Osteoblast (primary cell): ENCODE measurements around the gene UST. TPM values are rescaled to one million over a fixed set of nuclear protein-coding genes. Genes with fewer than 3 reads are reported as not detected.

Source experiments
- DNase-seq: peaks from one replicate; pipeline ENCODE4 v3.0.0; 2011; ENCODE audit warnings: low spot score, mixed read lengths; ENCODE audit not compliant: insufficient read length; ENCODE audit errors: missing footprints
- H2AFZ ChIP-seq: 2 replicates; pipeline ENCODE4 v1.6.0; 2011; ENCODE audit warnings: mild to moderate bottlenecking, low read length
- H3K27ac ChIP-seq: 2 replicates; pipeline ENCODE4 v1.5.1; 2011; ENCODE audit warnings: mild to moderate bottlenecking, low read depth, low read length, moderate library complexity
- H3K27me3 ChIP-seq: 2 replicates; pipeline ENCODE4 v1.6.0; 2012; ENCODE audit warnings: mild to moderate bottlenecking, control low read depth, inconsistent platforms, low read length, moderate library complexity; ENCODE audit not compliant: insufficient read depth
- H3K36me3 ChIP-seq: 2 replicates; pipeline ENCODE4 v1.5.1; 2011; ENCODE audit warnings: mild to moderate bottlenecking, low read length, control low read depth, moderate library complexity; ENCODE audit not compliant: insufficient read depth
- H3K4me1 ChIP-seq: 2 replicates; pipeline ENCODE4 v1.5.1; 2011; ENCODE audit warnings: mild to moderate bottlenecking, low read length, control low read depth, moderate library complexity; ENCODE audit not compliant: insufficient read depth
- H3K4me2 ChIP-seq: 2 replicates; pipeline ENCODE4 v1.6.0; 2011; ENCODE audit warnings: mild to moderate bottlenecking, low read length; ENCODE audit not compliant: insufficient read depth
- H3K4me3 ChIP-seq: fragments of 200-600 bp; sonication (generic); 3 replicates; pipeline ENCODE4 v1.5.1; 2012; ENCODE audit warnings: mild to moderate bottlenecking, low read length, inconsistent platforms; ENCODE audit not compliant: insufficient read depth
- H3K79me2 ChIP-seq: 2 replicates; pipeline ENCODE4 v1.6.0; 2012; ENCODE audit warnings: mild to moderate bottlenecking, low read length, control low read depth, inconsistent platforms; ENCODE audit not compliant: insufficient read depth
- H3K9me3 ChIP-seq: 2 replicates; pipeline ENCODE4 v1.5.1; 2011; ENCODE audit warnings: low read depth, low read length, control low read depth
- H4K20me1 ChIP-seq: 2 replicates; pipeline ENCODE4 v1.6.0; 2012; ENCODE audit warnings: mild to moderate bottlenecking, low read length, control low read depth; ENCODE audit not compliant: insufficient read depth
- CTCF ChIP-seq: IDR thresholded peaks from 2 replicates; pipeline ENCODE4 v1.5.1; 2011; ENCODE audit warnings: mild to moderate bottlenecking, low read depth, low read length, moderate library complexity; ENCODE audit errors: extremely low read depth
- total RNA-seq: library from RNA; depleted of rRNA; stranded (reverse); fragments of >200 nt; gene quantifications from 2 replicates; pipeline ENCODE4 v1.2.3, GENCODE V29; 2012

Gene UST
- total RNA-seq, 1 donor = 18.1 TPM

GRCh38 chr6:149071997-149072396 lies 325.2 kb downstream of the UST start:
- H3K4me3 ChIP-seq = no peak overlapping the region
- no peak for DNase-seq
- H3K27ac ChIP-seq = no peak overlapping the region
- H3K4me2 ChIP-seq = no peak overlapping the region
- peaks cover 11% of the 10 kb centered on the region for H3K4me1 ChIP-seq
- H3K27me3 ChIP-seq = no peaks in the 10 kb centered on the region
- no peaks in the 10 kb centered on the region for H3K36me3 ChIP-seq
- H2AFZ ChIP-seq = no peak overlapping the region
- no peak for TF ChIP-seq CTCF
- no peaks in the 10 kb centered on the region for H3K9me3 ChIP-seq
- no peaks in the 10 kb centered on the region for H3K79me2 ChIP-seq
- no peaks in the 10 kb centered on the region for H4K20me1 ChIP-seq

GRCh38 chr6:149074832-149075258 lies 328.0 kb downstream of the UST start:
- no peak for DNase-seq
- H3K4me3 ChIP-seq = no peak overlapping the region
- TF ChIP-seq CTCF = no peak

GRCh38 chr6:149075616-149076354 lies 329.0 kb downstream of the UST start:
- Histone ChIP-seq H3K79me2 (no peaks in the 10 kb centered on the region), H3K27ac (no peak overlapping the region), H2AFZ (no peak overlapping the region), H3K4me2 (no peak overlapping the region), H3K36me3 (no peaks in the 10 kb centered on the region), H3K27me3 (no peaks in the 10 kb centered on the region), H4K20me1 (no peaks in the 10 kb centered on the region), H3K4me3 (no peak overlapping the region), H3K4me1 (peaks cover 28% of the 10 kb centered on the region), H3K9me3 (no peaks in the 10 kb centered on the region)
- DNase-seq = peak; percentile 14
- no peak for TF ChIP-seq CTCF

More at GRCh38 chr6:149074832-149075258, 328.0 kb downstream of the UST start:
- Histone ChIP-seq H3K9me3 (no peaks in the 10 kb centered on the region), H3K36me3 (no peaks in the 10 kb centered on the region), H3K4me2 (no peak overlapping the region), H3K79me2 (no peaks in the 10 kb centered on the region), H2AFZ (no peak overlapping the region), H3K4me1 (peaks cover 19% of the 10 kb centered on the region), H3K27ac (no peak overlapping the region), H3K27me3 (no peaks in the 10 kb centered on the region), H4K20me1 (no peaks in the 10 kb centered on the region)

GRCh38 chr6:149076355-149076734 lies 329.5 kb downstream of the UST start:
- Histone ChIP-seq H3K9me3 (no peaks in the 10 kb centered on the region), H3K79me2 (no peaks in the 10 kb centered on the region), H2AFZ (no peak overlapping the region), H3K36me3 (no peaks in the 10 kb centered on the region), H3K27ac (no peak overlapping the region), H4K20me1 (no peaks in the 10 kb centered on the region), H3K4me1 (peaks cover 34% of the 10 kb centered on the region), H3K4me3 (no peak overlapping the region), H3K27me3 (no peaks in the 10 kb centered on the region), H3K4me2 (no peak overlapping the region)
- TF ChIP-seq CTCF = no peak
- no peak for DNase-seq
